ENCODE measurements around the gene NPTXR.

The NPTXR gene

DNA sequence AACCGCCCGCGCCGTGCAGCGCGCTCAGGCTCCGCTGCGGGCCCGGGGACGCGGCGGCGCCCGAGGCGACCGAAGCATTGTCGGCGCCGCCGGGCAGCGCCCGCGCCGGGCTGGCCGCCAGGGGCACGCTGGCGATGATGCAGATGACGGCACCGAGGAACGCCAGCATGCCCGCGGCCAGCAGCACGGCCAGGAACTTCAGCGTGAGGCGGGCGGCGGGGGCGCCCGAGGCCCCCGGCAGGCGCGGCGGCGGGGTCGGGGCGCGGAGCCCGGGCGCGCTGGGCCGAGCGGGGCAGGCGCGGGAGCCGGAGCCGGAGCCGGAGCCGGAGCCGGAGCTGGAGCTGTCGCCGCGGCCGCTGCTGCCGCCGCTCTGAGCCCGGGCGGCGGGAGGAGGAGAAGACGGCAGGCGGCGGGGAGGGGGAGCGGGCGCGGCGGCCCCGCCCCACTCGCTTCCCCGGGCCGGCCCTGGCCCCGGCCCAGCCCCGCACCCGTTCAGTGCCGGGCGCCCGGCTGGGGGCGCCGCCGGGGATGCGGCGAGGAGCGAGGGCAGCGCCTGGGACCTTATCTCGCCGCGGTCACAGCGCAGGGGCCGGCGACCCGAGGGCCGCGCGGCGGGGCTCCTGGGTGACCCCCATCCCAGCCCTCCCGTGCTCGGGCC, at the start of gene NPTXR:
Gene NPTXR, minus strand, starts transcription at position 372 of the 658 bp plus-strand sequence.
- no peak within 1 kb of the TSS; the same call in 1 of the 2 replicates for H3K4me3 ChIP-seq (ENCODE audit: low read length)
- TF ChIP-seq ZNF274 (IDR thresholded peaks at IDR 0.05; ENCODE audit: low read depth, low read length), result no peak

- no peak for TF ChIP-seq ZNF274 (IDR thresholded peaks at IDR 0.05; ENCODE audit: low read depth, low read length)
- no peak overlapping the region for H3K4me3 ChIP-seq (ENCODE audit: low read length)
Measured at GRCh38 chr22:38891256-38891655, 47.4 kb upstream of the NPTXR start.

DNA sequence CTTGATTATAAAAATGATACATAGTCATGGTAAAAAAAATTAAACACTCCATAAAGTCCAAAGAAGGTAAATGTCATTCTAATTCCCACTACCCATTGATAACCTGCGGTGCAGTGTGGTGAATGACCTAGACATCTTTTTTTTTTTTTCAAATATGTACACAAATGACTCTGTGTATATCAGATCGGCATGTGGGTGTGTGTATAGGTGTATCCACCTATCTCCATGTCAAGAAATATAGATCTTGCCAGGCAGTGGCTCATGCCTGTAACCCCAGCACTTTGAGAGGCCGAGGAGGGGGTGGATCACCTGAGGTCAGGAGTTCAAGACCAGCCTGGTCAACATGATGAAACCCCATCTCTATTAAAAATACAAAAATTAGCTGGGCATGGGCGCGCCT, 46.5 kb upstream of the NPTXR start:
- no peak overlapping the region for H3K4me3 ChIP-seq (ENCODE audit: low read length)
- TF ChIP-seq ZNF274 (IDR thresholded peaks at IDR 0.05; ENCODE audit: low read depth, low read length), result no peak

DNA sequence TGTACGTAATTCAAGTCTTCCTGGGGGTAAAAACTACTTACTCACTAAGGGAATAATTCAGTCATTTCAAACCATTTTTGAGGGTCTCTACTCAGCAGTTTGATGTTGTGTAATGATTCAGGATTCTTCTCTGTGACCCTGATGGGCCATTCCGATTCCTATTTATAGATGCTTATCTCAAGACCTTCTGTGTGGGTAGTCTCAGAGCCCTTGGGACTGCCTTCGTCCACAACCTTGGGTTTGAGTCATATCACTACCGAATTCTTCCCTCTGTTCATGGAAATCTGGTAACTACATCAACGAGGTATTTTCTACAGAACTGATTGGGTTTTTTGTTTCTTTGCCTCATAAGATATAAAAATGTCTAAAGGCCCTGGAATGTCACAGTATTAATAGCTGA, 42.5 kb upstream of the NPTXR start:
- no peak overlapping the region for H3K4me3 ChIP-seq (ENCODE audit: low read length)
- TF ChIP-seq ZNF274 (IDR thresholded peaks at IDR 0.05; ENCODE audit: low read depth, low read length), result no peak

DNA sequence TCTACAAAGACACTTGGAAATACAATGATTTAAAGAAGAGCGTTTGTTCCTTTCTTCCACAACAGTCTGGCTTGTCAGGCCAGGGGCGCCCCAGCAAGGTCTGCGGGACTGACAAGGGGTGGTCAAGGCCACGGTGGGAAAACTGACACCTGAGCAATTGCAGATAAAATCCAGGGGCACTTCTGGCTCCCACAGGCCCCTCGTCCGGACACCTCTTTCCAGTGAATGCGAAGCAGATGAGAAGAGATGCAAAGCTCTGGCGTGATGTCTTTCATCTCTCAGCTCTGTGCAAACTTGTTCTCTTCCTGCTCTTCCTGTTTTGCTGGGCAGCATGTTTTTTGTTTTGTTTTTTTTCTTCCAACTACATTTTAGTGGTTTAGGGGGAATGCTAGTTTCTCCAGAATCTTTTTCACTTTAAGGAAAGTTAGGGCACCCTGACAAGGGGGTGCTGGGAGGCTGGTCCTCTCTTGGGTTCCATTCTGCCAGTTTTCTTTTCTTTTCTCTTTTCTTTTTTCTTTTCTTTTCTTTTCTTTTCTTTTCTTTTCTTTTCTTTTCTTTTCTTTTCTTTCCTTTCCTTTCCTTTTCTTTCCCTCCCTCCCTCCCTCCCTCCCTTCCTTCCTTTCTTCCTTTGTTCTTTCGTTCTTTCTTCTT, 39.3 kb upstream of the NPTXR start:
- no peak overlapping the region for H3K4me3 ChIP-seq (ENCODE audit: low read length)
- no peak for TF ChIP-seq ZNF274 (IDR thresholded peaks at IDR 0.05; ENCODE audit: low read depth, low read length)

GRCh38 chr22:38881997-38882879, 38.4 kb upstream of the NPTXR start:
- no peak for TF ChIP-seq ZNF274 (IDR thresholded peaks at IDR 0.05; ENCODE audit: low read depth, low read length)
- no peak overlapping the region for H3K4me3 ChIP-seq (ENCODE audit: low read length)

- H3K4me3 ChIP-seq (ENCODE audit: low read length), result no peak overlapping the region
- TF ChIP-seq ZNF274 (IDR thresholded peaks at IDR 0.05; ENCODE audit: low read depth, low read length), result no peak
Measured at GRCh38 chr22:38881464-38881871, 37.6 kb upstream of the NPTXR start.

- H3K4me3 ChIP-seq (ENCODE audit: low read length), result no peak overlapping the region
- TF ChIP-seq ZNF274 (IDR thresholded peaks at IDR 0.05; ENCODE audit: low read depth, low read length), result no peak
Measured at GRCh38 chr22:38879961-38880360, 36.1 kb upstream of the NPTXR start.

DNA sequence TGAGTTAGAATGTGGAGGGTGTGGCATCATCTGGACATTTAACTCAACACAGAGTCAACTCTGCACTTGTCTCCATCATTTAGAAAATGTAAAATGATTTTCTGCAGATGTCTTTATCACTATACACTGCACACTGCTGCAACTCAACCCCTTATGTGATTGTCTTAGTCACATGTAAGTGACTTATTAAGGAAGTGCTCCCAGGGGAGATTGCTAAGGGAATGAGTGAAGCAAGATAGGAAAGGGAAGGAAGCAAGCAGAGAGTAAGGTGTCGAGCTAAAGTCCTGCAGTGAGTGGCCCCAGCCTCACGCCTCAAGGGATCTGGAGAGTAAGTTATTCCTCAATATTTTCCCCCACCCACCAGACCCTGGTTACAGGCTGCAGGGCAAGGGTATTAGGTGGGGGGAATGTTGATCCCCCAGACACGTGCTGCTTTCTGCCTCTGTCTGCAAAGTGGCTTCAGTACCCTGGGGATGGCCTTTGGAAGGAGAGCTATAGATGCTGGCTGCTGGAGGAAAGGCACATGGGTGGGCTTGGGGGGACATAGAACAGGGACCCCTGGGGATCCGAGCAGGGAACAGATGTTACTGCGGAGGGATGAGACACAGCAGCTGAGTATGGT, 35.4 kb upstream of the NPTXR start:
- no peak overlapping the region for H3K4me3 ChIP-seq (ENCODE audit: low read length)
- TF ChIP-seq ZNF274 (IDR thresholded peaks at IDR 0.05; ENCODE audit: low read depth, low read length), result no peak

DNA sequence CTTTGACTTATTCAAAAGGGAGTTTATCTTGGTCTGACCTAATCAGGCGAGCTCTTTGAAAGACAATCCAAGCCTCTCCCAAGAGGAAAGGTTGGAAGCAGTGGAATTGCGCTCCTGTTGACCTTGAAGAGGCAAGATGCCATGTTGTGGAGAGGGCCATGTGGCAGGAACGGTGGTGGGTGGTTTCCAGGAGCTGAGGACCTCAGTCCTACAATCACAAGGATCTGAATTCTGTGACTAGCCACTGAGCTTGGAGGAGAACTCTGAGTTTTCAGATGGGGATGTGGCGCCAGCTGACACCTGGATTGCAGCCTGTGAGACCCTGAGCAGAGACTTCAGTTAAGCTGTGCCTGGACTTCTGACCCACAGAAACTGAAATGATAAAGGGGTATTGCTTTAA, 34.2 kb upstream of the NPTXR start:
- H3K4me3 ChIP-seq (ENCODE audit: low read length), result no peak overlapping the region

DNA sequence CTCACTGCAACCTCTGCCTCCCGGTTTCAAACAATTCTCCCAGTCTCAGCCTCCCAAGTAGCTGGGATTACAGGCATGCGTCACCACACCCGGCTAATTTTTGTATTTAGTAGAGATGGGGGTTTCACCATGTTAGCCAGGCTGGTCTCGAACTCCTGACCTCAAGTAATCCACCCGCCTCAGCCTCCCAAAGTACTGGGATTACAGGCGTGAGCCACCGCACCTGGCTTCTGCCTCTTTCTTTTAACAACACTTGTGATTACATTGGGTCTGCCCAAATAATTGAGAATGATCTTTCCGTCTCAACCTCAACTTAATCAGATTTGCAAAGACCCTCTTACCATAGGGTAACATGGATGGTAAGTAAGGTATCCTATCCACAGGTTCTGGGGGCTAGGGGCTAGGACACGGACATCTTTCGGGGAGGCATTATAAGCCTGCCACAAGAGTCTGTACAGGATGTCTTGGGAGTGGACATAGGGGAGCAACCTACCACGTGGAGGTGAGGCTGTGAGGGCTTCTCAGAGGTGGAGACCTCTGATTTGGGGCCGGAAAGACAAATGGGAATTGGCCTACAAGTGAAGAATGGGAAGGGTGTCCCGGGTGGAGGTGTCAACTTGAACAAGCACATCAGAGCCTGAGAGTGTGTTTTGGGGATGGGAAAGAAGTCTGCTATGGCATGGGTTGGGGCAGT, 30.8 kb upstream of the NPTXR start:
- no peak for TF ChIP-seq ZNF274 (IDR thresholded peaks at IDR 0.05; ENCODE audit: low read depth, low read length)
- no peak overlapping the region for H3K4me3 ChIP-seq (ENCODE audit: low read length)

More for the DNA sequence above, 34.2 kb upstream of the NPTXR start:
- no peak for TF ChIP-seq ZNF274 (IDR thresholded peaks at IDR 0.05; ENCODE audit: low read depth, low read length)

DNA sequence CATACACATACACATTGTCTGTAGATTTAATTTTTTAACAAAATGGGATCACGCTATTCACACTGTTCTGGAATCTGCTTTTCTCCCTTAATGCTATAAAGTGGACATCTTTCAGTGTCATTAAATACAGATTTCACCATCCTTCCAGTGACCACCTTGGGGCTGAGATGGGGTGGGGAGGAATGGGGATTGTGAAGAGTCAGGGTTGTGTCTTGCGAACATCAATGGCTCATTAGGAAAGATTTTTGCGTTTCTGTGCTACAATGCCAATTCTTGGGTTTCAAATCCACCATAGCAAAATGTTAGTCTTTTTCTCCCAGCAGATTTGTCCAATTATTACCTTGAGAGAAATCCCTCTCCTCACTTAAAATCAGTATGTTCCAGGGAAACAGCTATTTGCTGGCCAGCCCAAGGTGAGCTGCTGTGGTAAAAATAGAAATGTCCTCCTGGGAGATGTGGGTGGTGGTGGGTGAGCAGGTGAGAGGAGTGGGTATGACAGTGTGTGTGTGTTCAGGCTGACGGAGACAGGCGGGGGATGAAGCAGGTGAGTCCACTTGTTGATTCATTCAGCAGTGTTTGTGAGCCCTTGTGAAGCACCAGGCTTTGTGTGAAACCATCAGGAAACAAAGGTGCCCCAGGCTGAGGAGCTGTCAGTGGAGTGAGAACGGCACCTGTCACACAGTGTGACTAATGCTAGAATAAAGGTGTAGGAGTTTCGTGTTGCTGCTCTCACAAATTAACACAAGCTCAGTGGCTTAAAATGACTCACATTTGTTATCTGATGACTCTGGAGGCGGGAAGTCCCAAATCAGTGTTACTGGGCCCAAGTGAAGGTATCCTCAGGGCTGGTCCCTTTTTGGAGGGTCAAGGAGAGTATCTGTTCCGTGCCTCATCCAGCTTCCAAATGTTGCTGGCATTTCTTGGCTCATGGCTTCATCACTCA, 29.9 kb upstream of the NPTXR start:
- no peak overlapping the region for H3K4me3 ChIP-seq (ENCODE audit: low read length)
- TF ChIP-seq ZNF274 (IDR thresholded peaks at IDR 0.05; ENCODE audit: low read depth, low read length), result no peak

DNA sequence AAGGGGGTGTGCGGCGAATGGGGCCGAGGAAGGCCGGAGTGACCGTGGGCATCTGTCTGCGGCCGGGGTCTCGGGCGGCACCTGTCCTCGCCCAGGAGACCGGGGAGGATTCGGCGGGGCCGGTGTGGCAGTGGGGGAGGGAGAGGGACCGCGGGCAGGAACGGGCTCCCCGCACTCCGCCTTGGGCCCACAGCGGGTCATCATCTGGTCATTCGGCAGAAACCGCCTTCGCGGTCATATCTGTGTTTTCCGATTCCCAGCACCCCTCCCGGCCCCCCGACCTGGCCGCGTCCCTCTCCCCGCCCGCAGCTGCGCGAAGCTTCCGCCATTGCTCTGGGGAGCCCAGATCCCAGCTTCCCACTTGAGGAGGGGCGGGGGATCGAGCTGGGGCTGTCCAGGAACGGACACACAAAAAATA, 29.0 kb upstream of the NPTXR start:
- peak overlapping the region; percentile 71 for H3K4me3 ChIP-seq (ENCODE audit: low read length)
- no peak for TF ChIP-seq ZNF274 (IDR thresholded peaks at IDR 0.05; ENCODE audit: low read depth, low read length)
